Natural killer cell (primary cell): ENCODE results near the gene PSMD9. TPM values are rescaled to one million over a fixed set of nuclear protein-coding genes. Genes with fewer than 3 reads are reported as not detected.
"Not testable (repeated sequence)": the region's sequence is repeated elsewhere in the genome, so short reads cannot be mapped to it uniquely, and the experiment has no call there.

Experiments
- ATAC-seq, 3 donors: fragments of 150-1000 bp in 2 of 3; fragments of 200-7000 bp in 1 of 3; cut with Tn5 transposase; 1 replicate in 1 of 3; 2 replicates in 2 of 3; pipeline ENCODE4 v1.10.0; 2021; ENCODE audit warnings: mild to moderate bottlenecking in 2 of 3, moderate library complexity in 2 of 3
- DNase-seq, 2 donors: peaks; one replicate each; pipeline versions ENCODE4 v3.0.0 to v3.0.0-alpha.2; 2013 to 2021; ENCODE audit warnings: mixed read lengths in 1 of 2
- H3K27ac ChIP-seq: one replicate; pipeline ENCODE4 v1.5.1; 2013; ENCODE audit warnings: mild to moderate bottlenecking, low read length
- H3K27me3 ChIP-seq: one replicate; pipeline ENCODE4 v1.6.1; 2013; ENCODE audit warnings: low read length; ENCODE audit not compliant: control insufficient read depth, insufficient read depth
- H3K36me3 ChIP-seq: one replicate; pipeline ENCODE4 v1.6.1; 2013; ENCODE audit warnings: low read length; ENCODE audit not compliant: control insufficient read depth, insufficient read depth
- H3K4me1 ChIP-seq: one replicate; pipeline ENCODE4 v1.6.1; 2013; ENCODE audit warnings: low read length; ENCODE audit not compliant: control insufficient read depth, insufficient read depth
- H3K4me3 ChIP-seq: one replicate; pipeline ENCODE4 v1.5.1; 2013; ENCODE audit warnings: low read length
- H3K9me3 ChIP-seq: one replicate; pipeline ENCODE4 v1.6.1; 2013; ENCODE audit warnings: low read length; ENCODE audit not compliant: control insufficient read depth, insufficient read depth
- H3K27ac Mint-ChIP-seq, 2 donors: one replicate each; pipeline ENCODE4 v1.8.0; 2022; ENCODE audit warnings: mild to moderate bottlenecking in 2 of 2, mixed read lengths in 2 of 2, moderate library complexity in 1 of 2
- H3K27me3 Mint-ChIP-seq, 2 donors: one replicate each; pipeline ENCODE4 v1.8.0; 2022; ENCODE audit warnings: low read depth in 2 of 2, mixed read lengths in 2 of 2
- H3K36me3 Mint-ChIP-seq: one replicate; pipeline ENCODE4 v1.8.0; 2022; ENCODE audit warnings: mixed read lengths
- H3K4me1 Mint-ChIP-seq, 2 donors: one replicate each; pipeline ENCODE4 v1.8.0; 2022; ENCODE audit warnings: mixed read lengths in 2 of 2
- H3K4me3 Mint-ChIP-seq: one replicate; pipeline ENCODE4 v1.8.0; 2022; ENCODE audit warnings: mild to moderate bottlenecking, moderate library complexity, mixed read lengths
- H3K9me3 Mint-ChIP-seq, 2 donors: one replicate each; pipeline ENCODE4 v1.8.0; 2022; ENCODE audit warnings: mixed read lengths in 2 of 2
- CTCF ChIP-seq: fragments of 200-600 bp; IDR thresholded peaks from one replicate; pipeline ENCODE4 v1.8.0; 2022; ENCODE audit warnings: antibody characterized with exemption
- WGBS: methylation state at CpG from one replicate; pipeline ENCODE4 v1.1.7; 2013; ENCODE audit warnings: missing lambda C conversion rate; ENCODE audit not compliant: insufficient coverage; 5-methylcytosine and 5-hydroxymethylcytosine counted together
- intact Hi-C: fragments of 100-400 bp; cut with micrococcal nuclease; formaldehyde crosslinking; loops from one replicate; pipeline ENCODE4 v1.14.2; 2022
- total RNA-seq, 4 donors: library from RNA; stranded (reverse); fragments of 120-200 nt in 1 of 4; gene quantifications; one replicate each; pipeline versions ENCODE4 v1.2.3 to v1.2.4, GENCODE V29; 2013 to 2022

Gene PSMD9
- total RNA-seq, 3 donors from 2014 or later (not counting 1 experiment from before 2014, with no cell fraction given): 32.0 to 47.6 (median 47.2) TPM

- peak; percentile 13 for TF ChIP-seq CTCF
- peaks cover 32 to 38% of the 10 kb centered on the region in 2 donors for H3K4me1 Mint-ChIP-seq
- intact Hi-C loops: loop anchor here (2.0 kb wide), 2 partner anchors 86 to 94 kb away; no protein-coding TSS in a partner anchor
Observed at GRCh38 chr12:121889274-121889624, 659 bp downstream of the PSMD9 start.

GRCh38 chr12:121889661-121890060 lies 1.1 kb downstream of the PSMD9 start:
- H3K36me3 Mint-ChIP-seq, H3K9me3 ChIP-seq, H3K27me3 ChIP-seq, ATAC-seq, DNase-seq, H3K9me3 Mint-ChIP-seq, H3K27me3 Mint-ChIP-seq, H3K36me3 ChIP-seq: not testable (repeated sequence)
- Mint-ChIP-seq H3K4me1 (peaks cover 34 to 39% of the 10 kb centered on the region in 2 donors), H3K4me3 (peak overlapping the region; percentile 100), H3K27ac (peak overlapping the region; percentile 99)
- Histone ChIP-seq H3K4me3 (peak overlapping the region; percentile 87), H3K4me1 (peaks cover 24% of the 10 kb centered on the region), H3K27ac (peak overlapping the region; percentile 93)
- intact Hi-C loops: loop anchor here (2.0 kb wide), 2 partner anchors 87 to 95 kb away; no protein-coding TSS in a partner anchor
- 64% methylated on average over 6 of the region's 6 CpGs for WGBS

More at GRCh38 chr12:121889274-121889624, 659 bp downstream of the PSMD9 start:
- peak overlapping the region; percentile 87 for H3K4me3 ChIP-seq
- H3K9me3 ChIP-seq: no peaks in the 10 kb centered on the region
- Mint-ChIP-seq H3K4me3 (peak overlapping the region; percentile 100), H3K36me3 (no peaks in the 10 kb centered on the region), H3K27me3 (no peaks in the 10 kb centered on the region), H3K9me3 (no peaks in the 10 kb centered on the region), H3K27ac (peak overlapping the region; percentile 99)
- H3K27me3 ChIP-seq: no peaks in the 10 kb centered on the region
- no peaks in the 10 kb centered on the region for H3K36me3 ChIP-seq
- 7% methylated on average over 7 of the region's 7 CpGs for WGBS
- DNase-seq: no peak
- no peak for ATAC-seq
- H3K4me1 ChIP-seq: peaks cover 24% of the 10 kb centered on the region
- peak overlapping the region; percentile 93 for H3K27ac ChIP-seq

- Mint-ChIP-seq H3K27me3 (no peaks in the 10 kb centered on the region), H3K36me3 (no peaks in the 10 kb centered on the region), H3K4me3 (no peak overlapping the region), H3K9me3 (no peaks in the 10 kb centered on the region), H3K4me1 (peaks cover 34 to 36% of the 10 kb centered on the region in 2 donors), H3K27ac (no peak overlapping the region)
- Histone ChIP-seq H3K36me3 (peaks cover 16% of the 10 kb centered on the region), H3K27ac (no peak overlapping the region), H3K9me3 (no peaks in the 10 kb centered on the region), H3K27me3 (no peaks in the 10 kb centered on the region), H3K4me3 (no peak overlapping the region), H3K4me1 (peaks cover 24% of the 10 kb centered on the region)
- WGBS: 93% methylated on average over 12 of the region's 13 CpGs
- no peak for TF ChIP-seq CTCF
- intact Hi-C loops: no loop called here
- DNase-seq (no peak), ATAC-seq (no peak)
Observed at GRCh38 chr12:121892673-121893561, 4.3 kb downstream of the PSMD9 start.

- no peak overlapping the region for H3K27ac ChIP-seq
- peak in 1 of 3 donors; percentile 17 for ATAC-seq
- WGBS: 64% methylated on average over 1 of the region's 1 CpG
Observed at GRCh38 chr12:121893961-121894460, 5.4 kb downstream of the PSMD9 start.

More at GRCh38 chr12:121893961-121894460, 5.4 kb downstream of the PSMD9 start:
- H3K4me1 Mint-ChIP-seq: peaks cover 25% of the 10 kb centered on the region in 2 donors
- peaks cover 18% of the 10 kb centered on the region for H3K4me1 ChIP-seq
- no peaks in the 10 kb centered on the region for H3K36me3 Mint-ChIP-seq
- peak overlapping the region; percentile 29 to 64 for H3K27ac Mint-ChIP-seq
- no peaks in the 10 kb centered on the region for H3K9me3 Mint-ChIP-seq
- no peak overlapping the region for H3K4me3 ChIP-seq
- H3K27me3 Mint-ChIP-seq: no peaks in the 10 kb centered on the region
- no peak overlapping the region for H3K4me3 Mint-ChIP-seq
- TF ChIP-seq CTCF: no peak
- peaks cover 18% of the 10 kb centered on the region for H3K36me3 ChIP-seq
- no peaks in the 10 kb centered on the region for H3K27me3 ChIP-seq
- intact Hi-C loops: no loop called here
- DNase-seq: no peak
- H3K9me3 ChIP-seq: no peaks in the 10 kb centered on the region
